Peyer's patch (tissue), 4 donors: ENCODE data around the gene RNF220. TPM values are rescaled to one million over a fixed set of nuclear protein-coding genes. Genes with fewer than 3 reads are reported as not detected.
A peak's percentile ranks its signal among the peaks of the same experiment; 100 is the strongest.
"Not testable (repeated sequence)": the region's sequence is repeated elsewhere in the genome, so short reads cannot be mapped to it uniquely, and the experiment has no call there.

Experiments
- DNase-seq, 3 donors: peaks; one replicate each; pipeline ENCODE4 v3.0.0-alpha.2; 2017 to 2019
- H3K27ac ChIP-seq, 4 donors: fragments of 200-600 bp; sonication (generic); one replicate each; pipeline ENCODE4 v1.5.1; 2016 to 2019
- H3K27me3 ChIP-seq, 2 donors: fragments of 200-600 bp; sonication (generic); one replicate each; pipeline ENCODE4 v1.5.1; 2019
- H3K36me3 ChIP-seq, 3 donors: fragments of 200-600 bp; sonication (generic); one replicate each; pipeline ENCODE4 v1.5.1; 2016 to 2019
- H3K4me1 ChIP-seq, 4 donors: fragments of 200-600 bp; sonication (generic); one replicate each; pipeline ENCODE4 v1.5.1; 2016 to 2019
- H3K4me3 ChIP-seq, 4 donors: fragments of 200-600 bp; sonication (generic); 1 replicate in 3 of 4; 2 replicates in 1 of 4; pipeline ENCODE4 v1.5.1; 2016 to 2019; ENCODE audit warnings: mild to moderate bottlenecking in 1 of 4
- H3K9me3 ChIP-seq, 4 donors: fragments of 200-600 bp; sonication (generic); one replicate each; pipeline ENCODE4 v1.5.1; 2016 to 2019; ENCODE audit warnings: mild to moderate bottlenecking in 1 of 4
- POLR2A ChIP-seq, 2 donors: fragments of 450-650 bp; IDR thresholded peaks; one replicate each; pipeline ENCODE4 v1.5.1; 2017; ENCODE audit warnings: antibody characterized with exemption in 2 of 2, mild to moderate bottlenecking in 2 of 2, moderate library complexity in 2 of 2
- total RNA-seq, 4 donors: library from RNA; depleted of rRNA; stranded (reverse); fragments of >200 nt; gene quantifications; one replicate each; pipeline ENCODE4 v1.1.0, GENCODE V29; 2016
- TF ChIP-seq, protein P1 (sequence below), 6 experiments: fragments of 450-650 bp in 4 of 6; fragments of 200-600 bp in 2 of 6; sonication (generic) in 1 of 6; IDR thresholded peaks; one replicate each; pipeline ENCODE4 v1.5.1; 2017 to 2019; ENCODE audit warnings: antibody characterized with exemption in 6 of 6, mild to moderate bottlenecking in 3 of 6, moderate library complexity in 1 of 6

The RNF220 gene
- total RNA-seq, 4 donors from 2014 or later, result 107 to 152 (median 114) TPM

GRCh38 chr1:44663417-44663816, 258.4 kb downstream of the RNF220 start:
- no peaks in the 10 kb centered on the region for H3K36me3 ChIP-seq
- H3K27ac ChIP-seq, result peak overlapping the region in 2 of 4 donors; percentile 1 to 47
- H3K9me3 ChIP-seq, result no peaks in the 10 kb centered on the region
- H3K27me3 ChIP-seq, result no peaks in the 10 kb centered on the region
- H3K4me3 ChIP-seq, result no peak overlapping the region
- TF ChIP-seq POLR2A (IDR thresholded peaks at IDR 0.05), result no peak
- TF ChIP-seq, protein P1, sequence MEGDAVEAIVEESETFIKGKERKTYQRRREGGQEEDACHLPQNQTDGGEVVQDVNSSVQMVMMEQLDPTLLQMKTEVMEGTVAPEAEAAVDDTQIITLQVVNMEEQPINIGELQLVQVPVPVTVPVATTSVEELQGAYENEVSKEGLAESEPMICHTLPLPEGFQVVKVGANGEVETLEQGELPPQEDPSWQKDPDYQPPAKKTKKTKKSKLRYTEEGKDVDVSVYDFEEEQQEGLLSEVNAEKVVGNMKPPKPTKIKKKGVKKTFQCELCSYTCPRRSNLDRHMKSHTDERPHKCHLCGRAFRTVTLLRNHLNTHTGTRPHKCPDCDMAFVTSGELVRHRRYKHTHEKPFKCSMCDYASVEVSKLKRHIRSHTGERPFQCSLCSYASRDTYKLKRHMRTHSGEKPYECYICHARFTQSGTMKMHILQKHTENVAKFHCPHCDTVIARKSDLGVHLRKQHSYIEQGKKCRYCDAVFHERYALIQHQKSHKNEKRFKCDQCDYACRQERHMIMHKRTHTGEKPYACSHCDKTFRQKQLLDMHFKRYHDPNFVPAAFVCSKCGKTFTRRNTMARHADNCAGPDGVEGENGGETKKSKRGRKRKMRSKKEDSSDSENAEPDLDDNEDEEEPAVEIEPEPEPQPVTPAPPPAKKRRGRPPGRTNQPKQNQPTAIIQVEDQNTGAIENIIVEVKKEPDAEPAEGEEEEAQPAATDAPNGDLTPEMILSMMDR (IDR thresholded peaks at IDR 0.05), result no peak
- no peak for DNase-seq
- peaks cover 0 to 31% (median 6%) of the 10 kb centered on the region in 4 donors for H3K4me1 ChIP-seq

GRCh38 chr1:44664730-44665370, 259.8 kb downstream of the RNF220 start:
- H3K4me3 ChIP-seq, result no peak overlapping the region
- peaks cover 0 to 31% (median 6%) of the 10 kb centered on the region in 4 donors for H3K4me1 ChIP-seq
- H3K27me3 ChIP-seq, result no peaks in the 10 kb centered on the region
- H3K9me3 ChIP-seq, result no peaks in the 10 kb centered on the region
- no peaks in the 10 kb centered on the region for H3K36me3 ChIP-seq
- TF ChIP-seq POLR2A (IDR thresholded peaks at IDR 0.05), result no peak
- TF ChIP-seq, protein P1 (IDR thresholded peaks at IDR 0.05), result no peak
- DNase-seq, result peak in 1 of 3 donors; percentile 40
- no peak overlapping the region for H3K27ac ChIP-seq

GRCh38 chr1:44666719-44667118, 261.7 kb downstream of the RNF220 start:
- H3K4me1 ChIP-seq, result peaks cover 0 to 15% (median 4%) of the 10 kb centered on the region in 4 donors
- not testable (repeated sequence) for H3K27me3 ChIP-seq, H3K4me3 ChIP-seq, H3K9me3 ChIP-seq, H3K27ac ChIP-seq, DNase-seq, H3K36me3 ChIP-seq

- no peak for TF ChIP-seq POLR2A (IDR thresholded peaks at IDR 0.05)
- TF ChIP-seq, protein P1 (IDR thresholded peaks at IDR 0.05), result no peak
- Histone ChIP-seq H3K4me1 (peaks cover 3 to 29% (median 12%) of the 10 kb centered on the region in 4 donors), H3K4me3 (no peak overlapping the region), H3K27me3 (no peaks in the 10 kb centered on the region), H3K27ac (no peak overlapping the region), H3K36me3 (no peaks in the 10 kb centered on the region), H3K9me3 (no peaks in the 10 kb centered on the region)
- peak in 1 of 3 donors; percentile 43 for DNase-seq
Measured at GRCh38 chr1:44670751-44671640, 265.9 kb downstream of the RNF220 start.

GRCh38 chr1:44672254-44672955, 267.4 kb downstream of the RNF220 start:
- TF ChIP-seq POLR2A (IDR thresholded peaks at IDR 0.05), result no peak
- TF ChIP-seq, protein P1 (IDR thresholded peaks at IDR 0.05), result no peak
- H3K9me3 ChIP-seq, result no peaks in the 10 kb centered on the region
- peak overlapping the region in 2 of 4 donors; percentile 68 to 73 for H3K4me3 ChIP-seq
- DNase-seq, result peak in 2 of 3 donors; percentile 56 to 61
- H3K4me1 ChIP-seq, result peaks cover 6 to 41% (median 17%) of the 10 kb centered on the region in 4 donors
- peak overlapping the region; percentile 2 to 97 (median 94) for H3K27ac ChIP-seq
- H3K36me3 ChIP-seq, result no peaks in the 10 kb centered on the region
- H3K27me3 ChIP-seq, result no peaks in the 10 kb centered on the region
